ENCODE measurements around the gene CACNA2D3.
"Not testable (repeated sequence)": the region's sequence is repeated elsewhere in the genome, so short reads cannot be mapped to it uniquely, and the experiment has no call there.

CACNA2D3 gene

GRCh38 chr3:54621184-54621583 is 498.8 kb downstream of the CACNA2D3 start:
- Histone ChIP-seq H3K9ac (ENCODE audit: low read depth, low read length) (no peak overlapping the region), H3K4me1 (ENCODE audit: control insufficient read depth, insufficient read depth, low read length) (no peaks in the 10 kb centered on the region), H3K27me3 (ENCODE audit: control insufficient read depth, insufficient read depth, low read length) (no peaks in the 10 kb centered on the region), H3K9me3 (ENCODE audit: control insufficient read depth, insufficient read depth, low read length) (no peaks in the 10 kb centered on the region), H3K36me3 (ENCODE audit: control insufficient read depth, insufficient read depth, low read length) (no peaks in the 10 kb centered on the region), H3K4me3 (ENCODE audit: low read depth, low read length) (no peak overlapping the region)

- Histone ChIP-seq H3K4me1 (ENCODE audit: control insufficient read depth, insufficient read depth, low read length) (no peaks in the 10 kb centered on the region), H3K9me3 (ENCODE audit: control insufficient read depth, insufficient read depth, low read length) (no peaks in the 10 kb centered on the region), H3K4me3 (ENCODE audit: low read depth, low read length) (no peak overlapping the region), H3K36me3 (ENCODE audit: control insufficient read depth, insufficient read depth, low read length) (no peaks in the 10 kb centered on the region), H3K27me3 (ENCODE audit: control insufficient read depth, insufficient read depth, low read length) (no peaks in the 10 kb centered on the region), H3K9ac (ENCODE audit: low read depth, low read length) (no peak overlapping the region)
These were observed 500.3 kb downstream of the CACNA2D3 start for GRCh38 chr3:54622678-54623077.

DNA sequence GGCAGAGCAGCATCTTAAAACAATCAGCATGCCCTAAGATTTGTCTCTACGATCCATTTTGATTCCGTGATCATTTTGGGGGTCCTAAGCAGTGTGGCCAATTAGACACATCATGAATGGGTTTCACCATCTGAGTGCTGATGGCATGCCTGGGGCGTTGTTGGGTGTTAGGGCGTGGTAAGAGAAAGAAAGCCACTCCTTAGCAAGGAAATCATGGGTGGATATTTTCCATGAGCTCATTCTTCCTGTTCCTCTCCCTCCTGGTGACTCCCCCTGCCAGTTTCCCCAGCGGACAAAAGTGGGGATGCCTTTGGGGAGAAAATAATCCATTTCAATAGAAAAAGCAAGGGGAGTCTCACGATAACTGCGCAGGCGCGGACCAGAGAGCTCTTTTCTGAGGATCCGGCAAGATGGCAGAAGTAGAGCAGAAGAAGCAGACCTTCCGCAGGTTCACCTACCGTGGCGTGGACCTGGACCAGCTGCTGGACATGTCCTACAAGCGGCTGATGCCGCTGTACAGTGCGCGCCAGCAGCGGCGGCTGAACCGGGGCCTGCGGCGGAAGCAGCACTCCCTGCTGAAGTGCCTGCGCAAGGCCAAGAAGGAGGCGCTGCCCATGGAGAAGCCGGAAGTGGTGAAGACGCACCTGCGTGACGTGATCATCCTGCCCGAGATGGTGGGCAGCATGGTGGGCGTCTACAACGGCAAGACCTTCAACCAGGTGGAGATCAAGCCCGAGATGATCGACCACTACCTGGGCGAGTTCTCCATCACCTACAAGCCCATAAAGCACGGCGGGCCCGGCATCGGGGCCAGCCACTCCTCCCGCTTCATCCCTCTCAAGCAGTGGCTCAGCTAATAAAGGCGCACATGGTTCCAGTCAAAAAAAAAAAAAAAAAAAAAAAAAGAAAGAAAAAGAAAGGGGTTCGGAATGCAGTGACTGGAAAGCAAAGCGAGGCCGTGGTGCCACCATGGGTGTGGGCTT is 503.7 kb downstream of the CACNA2D3 start:
- Histone ChIP-seq H3K4me3 (ENCODE audit: low read depth, low read length) (no peak overlapping the region), H3K4me1 (ENCODE audit: control insufficient read depth, insufficient read depth, low read length) (no peaks in the 10 kb centered on the region), H3K27me3 (ENCODE audit: control insufficient read depth, insufficient read depth, low read length) (no peaks in the 10 kb centered on the region), H3K36me3 (ENCODE audit: control insufficient read depth, insufficient read depth, low read length) (no peaks in the 10 kb centered on the region), H3K9ac (ENCODE audit: low read depth, low read length) (no peak overlapping the region), H3K9me3 (ENCODE audit: control insufficient read depth, insufficient read depth, low read length) (no peaks in the 10 kb centered on the region)

DNA sequence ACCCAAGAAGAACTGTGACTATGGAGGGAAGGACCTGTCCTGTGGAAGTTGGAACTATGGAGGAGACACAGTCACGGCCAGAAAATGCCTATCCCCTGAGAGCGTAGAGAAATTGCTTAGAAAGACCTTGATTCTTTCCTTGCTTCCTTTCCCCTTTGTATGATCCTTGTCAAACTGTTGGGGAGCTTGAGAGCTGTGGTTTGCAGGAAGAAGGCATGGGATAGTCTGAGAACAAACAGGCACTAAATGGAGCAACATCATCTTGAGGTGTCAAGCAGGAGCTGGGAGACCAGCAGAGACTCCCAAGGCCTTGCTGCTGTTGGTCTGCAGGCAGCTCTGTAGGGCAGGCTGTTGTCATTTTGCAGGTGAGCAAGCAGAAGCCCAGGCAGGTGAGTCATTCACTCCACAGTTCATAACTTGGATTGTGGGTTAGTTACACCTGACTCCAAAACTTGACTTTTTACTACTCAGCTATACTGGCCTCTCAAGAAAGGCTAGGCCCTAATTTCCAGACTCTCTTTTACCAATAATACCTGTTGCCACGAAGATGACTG is 506.6 kb downstream of the CACNA2D3 start:
- Histone ChIP-seq H3K27me3 (ENCODE audit: control insufficient read depth, insufficient read depth, low read length) (no peaks in the 10 kb centered on the region), H3K4me3 (ENCODE audit: low read depth, low read length) (no peak overlapping the region), H3K9me3 (ENCODE audit: control insufficient read depth, insufficient read depth, low read length) (no peaks in the 10 kb centered on the region), H3K36me3 (ENCODE audit: control insufficient read depth, insufficient read depth, low read length) (peaks cover 18% of the 10 kb centered on the region), H3K9ac (ENCODE audit: low read depth, low read length) (no peak overlapping the region), H3K4me1 (ENCODE audit: control insufficient read depth, insufficient read depth, low read length) (peaks cover 6% of the 10 kb centered on the region)

- H3K9ac ChIP-seq (ENCODE audit: low read depth, low read length): no peak overlapping the region
- H3K27me3 ChIP-seq (ENCODE audit: control insufficient read depth, insufficient read depth, low read length): no peaks in the 10 kb centered on the region
- peaks cover 10% of the 10 kb centered on the region for H3K4me1 ChIP-seq (ENCODE audit: control insufficient read depth, insufficient read depth, low read length)
- H3K4me3 ChIP-seq (ENCODE audit: low read depth, low read length): no peak overlapping the region
- peaks cover 21% of the 10 kb centered on the region for H3K36me3 ChIP-seq (ENCODE audit: control insufficient read depth, insufficient read depth, low read length)
- no peaks in the 10 kb centered on the region for H3K9me3 ChIP-seq (ENCODE audit: control insufficient read depth, insufficient read depth, low read length)
These were observed 507.8 kb downstream of the CACNA2D3 start for GRCh38 chr3:54630101-54630623.

GRCh38 chr3:54631001-54631400 is 508.6 kb downstream of the CACNA2D3 start:
- peaks cover 21% of the 10 kb centered on the region for H3K36me3 ChIP-seq (ENCODE audit: control insufficient read depth, insufficient read depth, low read length)

DNA sequence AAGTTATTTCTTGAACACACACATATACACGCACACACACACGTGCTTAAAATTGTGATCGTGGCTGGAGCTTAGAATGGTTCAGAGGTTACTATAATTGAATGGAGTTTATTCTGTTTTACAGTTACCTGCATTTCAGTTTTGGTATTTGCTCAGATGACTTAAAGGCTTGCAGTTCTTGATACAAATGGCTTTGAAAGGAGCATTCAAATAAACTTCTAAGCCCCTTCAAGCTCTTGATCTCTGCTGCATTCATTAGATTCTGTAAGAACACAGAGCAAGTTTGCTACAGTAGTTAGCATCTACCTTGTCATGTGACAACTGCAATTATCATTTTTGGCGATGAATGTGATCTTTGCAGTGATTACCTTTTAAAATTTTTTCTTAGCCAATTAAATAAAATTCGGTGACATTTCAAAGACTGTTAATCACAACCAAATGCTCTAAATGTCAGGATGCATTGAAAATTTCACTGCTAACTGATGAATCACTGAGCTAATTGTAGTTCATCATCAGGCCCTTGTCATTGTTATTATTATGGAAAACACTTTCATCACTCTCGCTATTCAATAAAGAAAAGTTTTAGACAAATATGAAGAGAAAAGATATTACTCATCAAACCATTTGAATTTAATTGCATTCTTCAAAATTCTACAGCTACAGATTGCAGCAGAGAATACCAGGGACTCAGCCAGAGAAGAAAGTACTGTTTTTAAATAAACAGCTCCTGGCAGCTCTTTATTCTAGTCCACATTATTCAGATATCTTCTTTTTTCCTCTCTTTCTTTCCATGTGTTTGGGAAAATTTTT is 509.4 kb downstream of the CACNA2D3 start:
- H3K4me3 ChIP-seq (ENCODE audit: low read depth, low read length): no peak overlapping the region

More at GRCh38 chr3:54631001-54631400, 508.6 kb downstream of the CACNA2D3 start:
- H3K27me3 ChIP-seq (ENCODE audit: control insufficient read depth, insufficient read depth, low read length); H3K9ac ChIP-seq (ENCODE audit: low read depth, low read length); H3K4me1 ChIP-seq (ENCODE audit: control insufficient read depth, insufficient read depth, low read length); H3K4me3 ChIP-seq (ENCODE audit: low read depth, low read length); H3K9me3 ChIP-seq (ENCODE audit: control insufficient read depth, insufficient read depth, low read length): not testable (repeated sequence)

GRCh38 chr3:54632326-54632665 is 509.9 kb downstream of the CACNA2D3 start:
- no peak overlapping the region for H3K4me3 ChIP-seq (ENCODE audit: low read depth, low read length)
- no peak overlapping the region for H3K9ac ChIP-seq (ENCODE audit: low read depth, low read length)
- no peaks in the 10 kb centered on the region for H3K27me3 ChIP-seq (ENCODE audit: control insufficient read depth, insufficient read depth, low read length)
- H3K9me3 ChIP-seq (ENCODE audit: control insufficient read depth, insufficient read depth, low read length): no peaks in the 10 kb centered on the region
- peaks cover 10% of the 10 kb centered on the region for H3K4me1 ChIP-seq (ENCODE audit: control insufficient read depth, insufficient read depth, low read length)
- H3K36me3 ChIP-seq (ENCODE audit: control insufficient read depth, insufficient read depth, low read length): peaks cover 27% of the 10 kb centered on the region

More for the DNA sequence above, 509.4 kb downstream of the CACNA2D3 start:
- H3K36me3 ChIP-seq (ENCODE audit: control insufficient read depth, insufficient read depth, low read length): peaks cover 22% of the 10 kb centered on the region
- no peak overlapping the region for H3K9ac ChIP-seq (ENCODE audit: low read depth, low read length)
- peaks cover 10% of the 10 kb centered on the region for H3K4me1 ChIP-seq (ENCODE audit: control insufficient read depth, insufficient read depth, low read length)
- no peaks in the 10 kb centered on the region for H3K9me3 ChIP-seq (ENCODE audit: control insufficient read depth, insufficient read depth, low read length)
- H3K27me3 ChIP-seq (ENCODE audit: control insufficient read depth, insufficient read depth, low read length): no peaks in the 10 kb centered on the region

DNA sequence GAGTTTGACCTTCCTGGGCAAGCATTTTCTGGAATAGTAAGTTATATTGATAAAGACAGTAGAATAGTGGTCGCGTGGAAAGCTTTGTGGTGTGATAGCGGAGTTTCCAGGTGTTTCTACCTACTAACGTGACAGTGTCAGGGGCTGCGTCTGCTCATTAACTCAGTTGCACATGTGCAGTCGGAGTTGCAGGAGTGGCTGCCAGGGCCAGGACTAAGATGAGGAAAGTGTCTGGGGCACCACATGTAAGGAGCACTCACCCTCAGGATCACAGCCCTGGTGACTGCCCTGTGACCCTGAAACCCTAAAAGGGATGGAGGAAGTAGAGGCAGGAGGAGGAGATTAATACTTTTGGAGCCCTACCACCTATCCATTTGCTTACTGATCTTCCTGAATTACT is 510.5 kb downstream of the CACNA2D3 start:
- Histone ChIP-seq H3K4me3 (ENCODE audit: low read depth, low read length) (no peak overlapping the region), H3K9me3 (ENCODE audit: control insufficient read depth, insufficient read depth, low read length) (no peaks in the 10 kb centered on the region), H3K27me3 (ENCODE audit: control insufficient read depth, insufficient read depth, low read length) (no peaks in the 10 kb centered on the region), H3K36me3 (ENCODE audit: control insufficient read depth, insufficient read depth, low read length) (peaks cover 27% of the 10 kb centered on the region), H3K9ac (ENCODE audit: low read depth, low read length) (no peak overlapping the region), H3K4me1 (ENCODE audit: control insufficient read depth, insufficient read depth, low read length) (peaks cover 10% of the 10 kb centered on the region)

DNA sequence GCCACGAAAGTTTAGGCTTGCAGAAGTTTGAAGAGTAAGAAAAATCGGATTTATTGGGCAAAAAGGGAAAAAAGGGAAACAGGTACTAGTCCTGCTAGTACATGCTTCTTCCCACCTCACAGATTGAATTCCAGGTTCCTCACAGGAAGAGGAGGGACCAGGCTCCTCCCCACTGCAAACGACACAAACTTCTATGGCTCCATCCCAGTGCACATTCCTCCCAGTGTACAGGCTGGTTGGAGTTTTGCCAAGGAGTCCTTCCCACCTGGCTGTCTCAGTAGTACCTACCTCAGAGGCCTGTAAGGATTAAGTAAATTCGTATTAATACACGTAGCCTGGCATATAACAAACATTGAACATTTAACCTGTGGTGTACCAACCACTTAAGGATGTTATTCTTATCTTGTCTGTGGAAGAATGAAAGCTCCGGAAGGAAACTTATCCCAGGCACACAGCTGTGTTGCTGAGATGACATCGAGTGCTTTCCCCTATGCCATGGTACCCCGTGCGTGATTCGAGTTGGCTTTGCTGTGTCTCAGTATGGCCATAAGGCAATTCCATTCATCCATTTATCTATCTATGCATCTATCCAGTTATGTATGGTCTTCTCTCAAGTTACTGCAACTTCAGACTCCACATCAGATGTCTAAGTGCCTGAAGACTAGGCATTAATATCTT is 511.2 kb downstream of the CACNA2D3 start:
- peaks cover 10% of the 10 kb centered on the region for H3K4me1 ChIP-seq (ENCODE audit: control insufficient read depth, insufficient read depth, low read length)
- H3K9me3 ChIP-seq (ENCODE audit: control insufficient read depth, insufficient read depth, low read length): no peaks in the 10 kb centered on the region
- H3K36me3 ChIP-seq (ENCODE audit: control insufficient read depth, insufficient read depth, low read length): peaks cover 27% of the 10 kb centered on the region
- H3K27me3 ChIP-seq (ENCODE audit: control insufficient read depth, insufficient read depth, low read length): no peaks in the 10 kb centered on the region
- peak overlapping the region; percentile 18 for H3K9ac ChIP-seq (ENCODE audit: low read depth, low read length)
- peak overlapping the region; percentile 39 for H3K4me3 ChIP-seq (ENCODE audit: low read depth, low read length)

- peaks cover 10% of the 10 kb centered on the region for H3K4me1 ChIP-seq (ENCODE audit: control insufficient read depth, insufficient read depth, low read length)
- H3K4me3 ChIP-seq (ENCODE audit: low read depth, low read length): peak overlapping the region; percentile 39
- H3K36me3 ChIP-seq (ENCODE audit: control insufficient read depth, insufficient read depth, low read length): peaks cover 27% of the 10 kb centered on the region
- H3K9ac ChIP-seq (ENCODE audit: low read depth, low read length): peak overlapping the region; percentile 18
- H3K9me3 ChIP-seq (ENCODE audit: control insufficient read depth, insufficient read depth, low read length): no peaks in the 10 kb centered on the region
- no peaks in the 10 kb centered on the region for H3K27me3 ChIP-seq (ENCODE audit: control insufficient read depth, insufficient read depth, low read length)
These were observed 511.7 kb downstream of the CACNA2D3 start for GRCh38 chr3:54634122-54634469.

Measured in iPS-15b (cell line).